GM20000 (cell line): Measurements from ENCODE around the gene TXLNA.

Experiments used
- DNase-seq: peaks from one replicate; pipeline ENCODE4 v3.0.0; 2012; ENCODE audit warnings: low spot score
- CTCF ChIP-seq: IDR thresholded peaks from 2 replicates; pipeline ENCODE4 v1.5.1; 2012; ENCODE audit warnings: mild to moderate bottlenecking, control low read depth; ENCODE audit errors: extremely low read depth, missing control alignments

TXLNA gene

DNA sequence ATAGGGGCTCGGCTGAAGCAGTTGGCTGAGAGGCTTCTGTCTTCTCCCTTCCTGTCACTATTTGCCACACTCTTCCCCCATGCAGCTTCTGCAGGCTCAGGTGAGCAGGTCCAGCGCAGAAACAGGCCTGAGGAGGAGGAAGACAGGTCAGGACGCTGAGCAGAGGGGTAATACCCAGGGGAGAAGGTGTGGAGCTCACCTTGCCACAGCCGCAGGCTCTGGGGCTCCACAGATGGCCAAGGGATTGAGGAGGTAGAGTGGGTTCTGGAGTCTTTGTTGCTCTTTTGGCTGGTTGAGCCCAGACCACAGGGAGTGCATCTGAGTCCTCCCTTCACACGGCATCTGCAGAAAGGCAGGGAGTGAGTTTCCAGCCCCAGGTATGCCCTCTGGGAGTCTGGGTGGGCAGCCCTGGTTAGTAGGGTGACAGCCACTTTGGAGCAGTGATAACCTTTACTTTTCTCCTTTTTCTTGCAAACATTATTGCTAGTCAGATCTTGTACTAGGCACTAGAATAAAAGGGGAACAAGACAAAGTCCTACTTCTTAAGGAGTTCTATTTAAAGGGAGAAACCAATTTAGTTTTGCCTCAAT is 52.5 kb downstream of the TXLNA start:
- no peak for TF ChIP-seq CTCF
- no peak for DNase-seq

- TF ChIP-seq CTCF = no peak
- no peak for DNase-seq
Measured at GRCh38 chr1:32232558-32233304, 53.3 kb downstream of the TXLNA start.

DNA sequence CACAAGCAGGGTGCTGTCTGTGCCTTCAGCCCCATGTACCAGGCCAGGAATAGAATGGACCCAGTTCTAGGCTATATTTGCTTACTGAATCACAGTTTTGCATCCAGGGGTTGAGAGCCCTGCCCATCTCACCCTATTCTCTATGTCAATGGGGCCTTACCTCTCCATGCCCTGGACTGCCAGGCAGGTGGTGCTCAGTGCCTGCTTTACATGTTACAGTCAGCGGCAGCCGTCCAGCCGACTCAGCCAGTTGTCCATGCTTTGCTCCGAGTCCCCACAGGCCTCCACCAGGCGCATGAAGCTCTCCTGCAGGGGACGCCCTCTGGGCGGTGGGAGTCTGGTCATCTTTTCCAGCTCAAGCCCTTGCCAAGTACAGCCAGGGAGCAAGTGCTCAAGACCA is 55.3 kb downstream of the TXLNA start:
- no peak for DNase-seq
- no peak for TF ChIP-seq CTCF

DNA sequence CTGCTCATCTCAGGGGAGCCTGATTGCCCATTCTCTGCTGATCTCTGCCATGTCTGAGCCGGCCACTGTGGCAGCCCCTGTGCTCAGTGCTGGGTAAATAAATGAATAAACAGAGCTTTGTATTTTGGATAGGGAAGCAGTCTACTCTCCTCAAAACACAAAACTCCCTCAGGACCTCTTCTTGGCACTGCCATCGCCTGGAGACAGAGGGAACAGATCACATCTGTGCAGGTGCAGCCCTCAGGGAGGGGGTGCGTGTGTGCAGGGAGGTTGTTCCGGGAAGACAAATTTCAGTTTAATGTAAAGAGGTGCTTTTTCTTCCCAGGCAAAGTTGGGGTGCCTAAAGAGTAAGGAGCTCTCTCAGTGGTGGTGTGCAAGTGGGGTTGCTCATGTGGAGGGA is 59.9 kb downstream of the TXLNA start:
- DNase-seq = no peak
- TF ChIP-seq CTCF = no peak

DNA sequence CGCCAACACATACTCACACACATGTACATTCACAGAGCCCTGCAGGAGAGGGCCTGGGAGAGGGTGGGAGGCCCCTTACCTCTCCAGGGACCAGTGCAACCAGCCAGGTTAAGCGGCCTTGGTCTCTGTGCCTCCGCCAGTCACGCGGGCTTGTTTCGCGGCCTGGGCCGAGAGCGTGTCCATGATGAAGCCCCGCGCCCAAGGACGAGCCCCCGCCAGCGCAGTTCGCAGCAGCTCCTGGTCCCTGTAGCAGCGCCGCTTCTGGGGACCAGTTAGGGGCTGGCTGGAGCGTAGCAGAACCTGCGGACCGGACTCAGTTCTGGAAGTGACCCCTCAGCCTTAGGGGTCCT is 60.3 kb downstream of the TXLNA start:
- no peak for DNase-seq
- TF ChIP-seq CTCF = no peak

DNA sequence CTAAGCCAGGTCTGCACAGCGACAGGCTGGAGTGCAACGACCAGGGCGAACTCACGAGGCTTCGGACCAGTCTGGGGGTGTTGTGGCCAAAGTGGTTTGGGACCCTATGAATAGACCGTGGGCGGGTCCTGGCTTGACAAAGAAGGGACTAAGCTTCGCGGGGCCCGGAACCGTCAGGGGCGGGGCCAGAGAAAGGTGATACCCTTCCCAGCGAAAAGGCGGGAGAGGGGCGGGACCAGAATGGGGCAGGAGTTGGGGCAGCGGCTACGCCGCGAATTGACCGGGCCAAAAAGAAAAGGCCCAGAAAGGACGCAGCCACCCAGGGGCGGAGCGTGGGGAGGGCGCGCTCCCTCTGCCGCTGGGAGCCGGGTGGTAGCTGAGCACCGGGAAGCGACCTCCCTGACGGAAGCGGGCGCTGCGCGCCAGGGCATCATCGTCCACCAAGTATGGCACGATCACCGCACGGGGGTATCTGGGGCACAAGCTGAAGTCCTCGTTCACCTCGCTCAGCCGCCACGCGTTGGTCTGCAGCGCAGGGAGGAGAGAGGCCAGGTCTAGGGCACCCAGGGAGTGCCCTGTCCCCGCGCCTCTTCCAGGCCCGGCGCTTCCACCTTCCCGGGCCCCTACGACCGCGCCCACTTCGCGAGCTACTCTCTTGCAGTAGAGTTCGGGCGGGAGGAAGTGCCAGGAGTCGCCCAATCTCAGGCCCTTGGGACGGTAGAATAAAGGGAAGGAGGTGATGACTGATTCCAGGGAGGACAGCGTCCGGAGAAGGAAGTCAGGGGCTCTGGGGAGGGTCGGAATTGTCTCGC is 60.9 kb downstream of the TXLNA start:
- DNase-seq = peak; percentile 45
- no peak for TF ChIP-seq CTCF
